HUDEP-2 (cell line): ENCODE data around the gene GDF7.

ENCODE experiments used
- DNase-seq, 76 experiments: peaks; one replicate each; lab custom pipeline; 2025; ENCODE audit not compliant: unreplicated experiment in 76 of 76; lab: John Stamatoyannopoulos, UW

The GDF7 gene

GRCh38 chr2:20666304-20667150, at the start of gene GDF7:
GDF7 (plus strand) TSS chr2:20667144; CDS start chr2:20667240, 96 bp downstream.
- DNase-seq: no peak

GRCh38 chr2:20617892-20618467, 49.0 kb upstream of the GDF7 start:
- peak in 62 of 76 experiments; percentile 6 to 80 (median 38) for DNase-seq

GRCh38 chr2:20618468-20618885, 48.5 kb upstream of the GDF7 start:
- no peak for DNase-seq

- no peak for DNase-seq
These were observed 47.9 kb upstream of the GDF7 start for GRCh38 chr2:20618886-20619521.

- no peak for DNase-seq
These were observed 47.3 kb upstream of the GDF7 start for GRCh38 chr2:20619624-20620024.

- no peak for DNase-seq
These were observed 46.7 kb upstream of the GDF7 start for GRCh38 chr2:20620271-20620681.

GRCh38 chr2:20620696-20621365, 46.1 kb upstream of the GDF7 start:
- DNase-seq: no peak

- no peak for DNase-seq
These were observed 45.3 kb upstream of the GDF7 start for GRCh38 chr2:20621366-20622295.

- DNase-seq: no peak
These were observed 44.7 kb upstream of the GDF7 start for GRCh38 chr2:20622296-20622686.

GRCh38 chr2:20622731-20623130, 44.2 kb upstream of the GDF7 start:
- no peak for DNase-seq

GRCh38 chr2:20623241-20623640, 43.7 kb upstream of the GDF7 start:
- DNase-seq: no peak

GRCh38 chr2:20623741-20624155, 43.2 kb upstream of the GDF7 start:
- DNase-seq: no peak

- DNase-seq: no peak
These were observed 42.6 kb upstream of the GDF7 start for GRCh38 chr2:20624156-20624883.

GRCh38 chr2:20624884-20625485, 42.0 kb upstream of the GDF7 start:
- no peak for DNase-seq

- no peak for DNase-seq
These were observed 41.2 kb upstream of the GDF7 start for GRCh38 chr2:20625491-20626391.

- no peak for DNase-seq
These were observed 40.6 kb upstream of the GDF7 start for GRCh38 chr2:20626392-20626697.

GRCh38 chr2:20626698-20627513, 40.0 kb upstream of the GDF7 start:
- DNase-seq: no peak
